GM23338 (cell line): ENCODE results near the gene APOD. TPM values are rescaled to one million over a fixed set of nuclear protein-coding genes. Genes with fewer than 3 reads are reported as not detected.
"Not testable (repeated sequence)": the region's sequence is repeated elsewhere in the genome, so short reads cannot be mapped to it uniquely, and the experiment has no call there.

Experiments used
- ATAC-seq: fragments of 200-7000 bp; cut with Tn5 transposase; 3 replicates; pipeline ENCODE4 v1.9.1; 2020
- DNase-seq: peaks from one replicate; pipeline ENCODE4 v3.0.0-alpha.2; 2015; ENCODE audit warnings: low spot score
- H2AFZ ChIP-seq: fragments of 200-600 bp; sonication (generic); 2 replicates; pipeline ENCODE4 v1.8.0; 2016; ENCODE audit warnings: antibody characterized with exemption, mild to moderate bottlenecking, moderate library complexity
- H3F3A ChIP-seq: fragments of 200-600 bp; sonication (generic); replicated peaks from 2 replicates; pipeline ENCODE4 v1.8.0; 2017; ENCODE audit warnings: antibody characterized with exemption, mixed run types, low read depth
- H3K27ac ChIP-seq: fragments of 200-600 bp; sonication (generic); 2 replicates; pipeline ENCODE4 v1.6.1; 2016; ENCODE audit warnings: low read depth
- H3K27me3 ChIP-seq: fragments of 200-600 bp; sonication (generic); 2 replicates; pipeline ENCODE4 v1.8.0; 2016; ENCODE audit warnings: mild to moderate bottlenecking, mixed run types, moderate library complexity; ENCODE audit not compliant: insufficient read depth
- H3K36me3 ChIP-seq: fragments of 200-600 bp; sonication (generic); 2 replicates; pipeline ENCODE4 v1.8.0; 2016; ENCODE audit warnings: mild to moderate bottlenecking; ENCODE audit not compliant: insufficient read depth
- H3K4me1 ChIP-seq: fragments of 200-600 bp; sonication (generic); 2 replicates; pipeline ENCODE4 v1.8.0; 2016; ENCODE audit warnings: mild to moderate bottlenecking, moderate library complexity; ENCODE audit not compliant: insufficient read depth
- H3K4me2 ChIP-seq: fragments of 200-600 bp; sonication (generic); 2 replicates; pipeline ENCODE4 v1.7.1; 2017; ENCODE audit warnings: mixed run types
- H3K4me3 ChIP-seq: fragments of 200-600 bp; sonication (generic); 2 replicates; pipeline ENCODE4 v1.6.1; 2016; ENCODE audit warnings: mixed run types
- H3K79me2 ChIP-seq: fragments of 200-600 bp; sonication (generic); replicated peaks from 2 replicates; pipeline ENCODE4 v1.8.0; 2017; ENCODE audit warnings: mild to moderate bottlenecking; ENCODE audit not compliant: insufficient read depth
- H3K9me2 ChIP-seq: fragments of 200-600 bp; sonication (generic); 2 replicates; pipeline ENCODE4 v1.8.0; 2017; ENCODE audit not compliant: insufficient read depth
- H4K20me1 ChIP-seq: fragments of 200-600 bp; sonication (generic); replicated peaks from 2 replicates; pipeline ENCODE4 v1.8.0; 2017; ENCODE audit warnings: mild to moderate bottlenecking; ENCODE audit not compliant: insufficient read depth
- H3K27ac Mint-ChIP-seq: 2 replicates; pipeline ENCODE4 v1.8.0; 2020; ENCODE audit warnings: inconsistent platforms, mild to moderate bottlenecking, moderate library complexity, mixed read lengths
- H3K27me3 Mint-ChIP-seq: 3 replicates; pipeline ENCODE4 v1.8.0; 2022; ENCODE audit warnings: low read depth, mild to moderate bottlenecking, moderate library complexity, mixed read lengths, inconsistent platforms; ENCODE audit not compliant: insufficient read depth, poor library complexity
- H3K36me3 Mint-ChIP-seq: 3 replicates; pipeline ENCODE4 v1.8.0; 2021; ENCODE audit warnings: low read depth, mild to moderate bottlenecking, inconsistent platforms, moderate library complexity, mixed read lengths
- H3K4me1 Mint-ChIP-seq: 3 replicates; pipeline ENCODE4 v1.8.0; 2020; ENCODE audit warnings: mild to moderate bottlenecking, inconsistent platforms, mixed read lengths
- H3K4me3 Mint-ChIP-seq: 3 replicates; pipeline ENCODE4 v1.8.0; 2021; ENCODE audit warnings: moderate library complexity, mild to moderate bottlenecking, inconsistent platforms, mixed read lengths
- H3K9me3 Mint-ChIP-seq: 3 replicates; pipeline ENCODE4 v1.8.0; 2020; ENCODE audit warnings: moderate library complexity, mild to moderate bottlenecking, inconsistent platforms, mixed read lengths
- CREB1 ChIP-seq: fragments of 250-450 bp; sonication (Bioruptor Pico); IDR thresholded peaks from 2 replicates; pipeline ENCODE4 v1.5.0; 2020; ENCODE audit warnings: low read depth, mild to moderate bottlenecking, moderate library complexity
- ETS1 ChIP-seq: IDR thresholded peaks from 2 replicates; pipeline ENCODE4 v1.6.1; 2016; ENCODE audit warnings: antibody characterized with exemption
- EZH2 ChIP-seq: fragments of 200-600 bp; sonication (generic); IDR thresholded peaks from one replicate; pipeline ENCODE4 v1.8.0; 2017; ENCODE audit warnings: antibody characterized with exemption, mild to moderate bottlenecking, low read depth; ENCODE audit not compliant: unreplicated experiment
- EZH2phosphoT487 ChIP-seq: fragments of 200-600 bp; sonication (generic); IDR thresholded peaks from one replicate; pipeline ENCODE4 v1.8.1; 2018; ENCODE audit warnings: antibody characterized with exemption; ENCODE audit not compliant: unreplicated experiment
- POLR2AphosphoS5 ChIP-seq: IDR thresholded peaks from 2 replicates; pipeline ENCODE4 v1.6.1; 2016; ENCODE audit warnings: antibody characterized with exemption, low read depth
- ZNF114 ChIP-seq: fragments of 250-450 bp; sonication (Bioruptor Pico); IDR thresholded peaks from 2 replicates; pipeline ENCODE4 v1.5.0; 2020; ENCODE audit warnings: mild to moderate bottlenecking, moderate library complexity
- ZNF462 ChIP-seq: fragments of 250-450 bp; sonication (Bioruptor Pico); IDR thresholded peaks from 2 replicates; pipeline ENCODE4 v1.5.0; 2020; ENCODE audit warnings: mild to moderate bottlenecking, moderate library complexity
- polyA plus RNA-seq: library from polyadenylated mRNA; unstranded; fragments of >200 nt; fragmentation: Nextera tagmentation; extraction: Ambion mirVana; gene quantifications from 2 replicates; pipeline ENCODE4 v1.2.1, GENCODE V29; 2016
- total RNA-seq: library from RNA; depleted of rRNA; stranded (reverse); fragments of >200 nt; shearing (Covaris generic); gene quantifications from 2 replicates; pipeline ENCODE4 v1.2.3, GENCODE V29; 2014

The APOD gene
- total and polyA plus RNA-seq, 2 experiments from 2014 or later = not detected

DNA sequence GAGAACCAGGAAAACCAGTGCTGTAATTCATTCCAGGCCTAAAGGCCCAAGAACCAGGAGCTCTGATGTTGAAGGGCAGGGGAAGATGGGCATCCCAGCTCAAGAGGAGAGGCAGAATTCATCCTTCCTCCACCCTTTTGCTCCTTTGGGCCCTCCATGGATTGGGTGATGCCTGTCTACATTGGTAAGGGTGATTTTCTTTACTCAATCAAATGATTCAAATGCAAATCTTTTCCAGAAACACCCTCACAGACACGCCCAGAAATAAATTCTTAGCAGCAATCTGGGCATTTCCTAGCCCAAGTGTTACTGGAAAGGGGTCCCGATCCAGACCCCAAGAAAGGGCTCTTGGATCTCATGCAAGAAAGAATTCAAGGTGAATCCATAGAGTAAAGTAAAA, 17.6 kb upstream of the APOD start:
- peaks cover 18% of the 10 kb centered on the region for H3K36me3 Mint-ChIP-seq
- Histone ChIP-seq H3K4me1 (no peaks in the 10 kb centered on the region), H2AFZ (no peak overlapping the region), H3K27me3 (no peaks in the 10 kb centered on the region), H3K79me2 (no peaks in the 10 kb centered on the region), H3F3A (no peaks in the 10 kb centered on the region), H3K4me3 (no peak overlapping the region), H3K9me2 (no peaks in the 10 kb centered on the region), H4K20me1 (no peaks in the 10 kb centered on the region), H3K27ac (no peak overlapping the region), H3K4me2 (no peak overlapping the region), H3K36me3 (0 out of 2 replicates have a peak, but pooled peaks cover 7% of the 10 kb centered on the region)
- no peaks in the 10 kb centered on the region for H3K27me3 Mint-ChIP-seq
- TF ChIP-seq CREB1 (CRISPR knock-in tag) (no peak), EZH2phosphoT487 (no peak), EZH2 (no peak), ETS1 (no peak), ZNF114 (CRISPR knock-in tag) (no peak), POLR2AphosphoS5 (no peak), ZNF462 (CRISPR knock-in tag) (no peak)
- no peaks in the 10 kb centered on the region for H3K4me1 Mint-ChIP-seq
- H3K9me3 Mint-ChIP-seq = peaks cover 60% of the 10 kb centered on the region
- DNase-seq (no peak), ATAC-seq (no peak)
- H3K4me3 Mint-ChIP-seq = no peak overlapping the region
- no peak overlapping the region for H3K27ac Mint-ChIP-seq

DNA sequence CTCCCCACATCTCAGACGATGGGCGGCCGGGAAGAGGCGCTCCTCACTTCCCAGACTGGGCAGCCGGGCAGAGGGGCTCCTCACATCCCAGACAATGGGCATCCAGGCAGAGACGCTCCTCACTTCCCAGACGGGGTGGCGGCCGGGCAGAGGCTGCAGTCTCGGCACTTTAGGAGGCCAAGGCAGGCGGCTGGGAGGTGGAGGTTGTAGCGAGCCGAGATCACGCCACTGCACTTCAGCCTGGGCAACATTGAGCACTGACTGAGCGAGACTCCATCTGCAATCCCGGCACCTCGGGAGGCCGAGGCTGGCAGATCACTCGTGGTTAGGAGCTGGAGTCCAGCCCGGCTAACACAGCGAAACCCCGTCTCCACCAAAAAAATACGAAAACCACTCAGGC, 16.2 kb upstream of the APOD start:
- not testable (repeated sequence) for H3K4me1 Mint-ChIP-seq, H3K27me3 ChIP-seq, H3K27ac Mint-ChIP-seq, H3K36me3 ChIP-seq, DNase-seq, H3K4me3 Mint-ChIP-seq, H3K27me3 Mint-ChIP-seq, H3K9me2 ChIP-seq, H3K4me2 ChIP-seq, H4K20me1 ChIP-seq, H3K4me3 ChIP-seq, H3K4me1 ChIP-seq, H3K79me2 ChIP-seq, ATAC-seq, H3F3A ChIP-seq, H2AFZ ChIP-seq, H3K27ac ChIP-seq
- peaks cover 14% of the 10 kb centered on the region for H3K36me3 Mint-ChIP-seq
- peaks cover 50% of the 10 kb centered on the region for H3K9me3 Mint-ChIP-seq

DNA sequence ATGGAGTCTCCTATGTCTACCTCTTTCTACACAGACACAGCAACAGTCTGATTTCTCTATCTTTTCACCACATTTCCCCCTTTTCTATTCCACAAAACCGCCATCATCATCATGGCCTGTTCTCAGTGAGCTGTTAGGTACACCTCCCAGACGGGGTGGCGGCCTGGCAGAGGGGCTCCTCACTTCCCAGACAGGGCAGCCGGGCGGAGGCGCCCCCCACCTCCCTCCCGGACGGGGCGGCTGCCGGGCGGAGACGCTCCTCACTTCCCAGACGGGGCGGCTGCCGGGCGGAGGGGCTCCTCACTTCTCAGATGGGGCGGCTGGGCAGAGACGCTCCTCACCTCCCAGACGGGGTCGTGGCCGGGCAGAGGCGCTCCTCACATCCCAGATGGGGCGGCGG, 15.8 kb upstream of the APOD start:
- H3K27ac ChIP-seq, DNase-seq, H4K20me1 ChIP-seq, H3K4me1 Mint-ChIP-seq, ATAC-seq, H3K27me3 Mint-ChIP-seq, H3K9me2 ChIP-seq, H3K36me3 ChIP-seq, H3K27me3 ChIP-seq, H3K4me3 Mint-ChIP-seq, H3K79me2 ChIP-seq, H3K4me3 ChIP-seq, H2AFZ ChIP-seq, H3F3A ChIP-seq, H3K27ac Mint-ChIP-seq, H3K4me2 ChIP-seq, H3K4me1 ChIP-seq: not testable (repeated sequence)
- Mint-ChIP-seq H3K9me3 (peaks cover 46% of the 10 kb centered on the region), H3K36me3 (peaks cover 13% of the 10 kb centered on the region)
